Posterior cingulate gyrus (tissue), 11 donors: Measurements from ENCODE around the gene PEAK3.
A peak's percentile ranks its signal among the peaks of the same experiment; 100 is the strongest.
"Not testable (repeated sequence)": the region's sequence is repeated elsewhere in the genome, so short reads cannot be mapped to it uniquely, and the experiment has no call there.

Experiments used
- DNase-seq, 10 donors: peaks; one replicate each; pipeline versions ENCODE4 v3.0.0 to v3.0.0-alpha.2; 2020 to 2021; ENCODE audit warnings: mixed read lengths in 3 of 10
- intact Hi-C: fragments of 100-400 bp; cut with DNase I; formaldehyde crosslinking; loops from one replicate; pipeline ENCODE4 v1.15.1; 2023

PEAK3 gene

DNA sequence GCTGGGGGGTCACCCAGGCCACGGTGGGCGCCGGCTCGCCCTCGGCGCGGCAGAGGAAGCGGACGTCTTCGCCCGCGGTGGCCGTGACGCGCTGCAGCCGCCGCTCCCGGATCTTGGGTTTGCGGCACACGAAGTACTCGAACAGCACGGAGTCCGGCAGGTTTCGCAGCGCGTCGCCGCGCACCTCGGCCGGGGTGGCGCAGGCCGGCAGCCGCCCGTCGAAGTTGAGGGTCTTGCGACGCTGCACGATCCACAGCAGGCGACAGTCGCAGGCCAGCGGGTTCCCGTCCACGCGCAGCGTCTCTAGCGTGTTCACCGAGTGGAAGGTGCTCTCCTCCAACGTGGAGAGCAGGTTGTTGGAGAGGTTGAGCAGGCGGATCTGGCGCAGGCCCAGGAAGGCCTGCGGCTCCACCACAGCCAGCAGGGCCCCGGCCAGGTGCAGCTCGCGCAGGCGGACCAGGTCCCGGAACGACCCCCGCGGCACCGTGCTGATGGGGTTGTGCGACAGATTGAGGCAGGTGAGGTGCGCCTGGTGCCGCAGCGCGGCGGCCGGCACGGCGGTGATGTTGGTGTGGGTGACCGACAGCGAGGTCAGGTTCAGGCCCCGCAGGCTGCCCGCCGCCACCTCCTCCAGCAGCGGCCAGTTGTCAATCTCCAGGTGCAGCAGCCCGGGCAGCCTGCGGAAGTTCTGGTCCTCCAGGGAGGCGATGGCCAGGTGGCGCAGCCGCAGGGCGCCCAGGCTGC is 8.6 kb upstream of the PEAK3 start:
- no peak for DNase-seq
- intact Hi-C loops = no loop called here

DNA sequence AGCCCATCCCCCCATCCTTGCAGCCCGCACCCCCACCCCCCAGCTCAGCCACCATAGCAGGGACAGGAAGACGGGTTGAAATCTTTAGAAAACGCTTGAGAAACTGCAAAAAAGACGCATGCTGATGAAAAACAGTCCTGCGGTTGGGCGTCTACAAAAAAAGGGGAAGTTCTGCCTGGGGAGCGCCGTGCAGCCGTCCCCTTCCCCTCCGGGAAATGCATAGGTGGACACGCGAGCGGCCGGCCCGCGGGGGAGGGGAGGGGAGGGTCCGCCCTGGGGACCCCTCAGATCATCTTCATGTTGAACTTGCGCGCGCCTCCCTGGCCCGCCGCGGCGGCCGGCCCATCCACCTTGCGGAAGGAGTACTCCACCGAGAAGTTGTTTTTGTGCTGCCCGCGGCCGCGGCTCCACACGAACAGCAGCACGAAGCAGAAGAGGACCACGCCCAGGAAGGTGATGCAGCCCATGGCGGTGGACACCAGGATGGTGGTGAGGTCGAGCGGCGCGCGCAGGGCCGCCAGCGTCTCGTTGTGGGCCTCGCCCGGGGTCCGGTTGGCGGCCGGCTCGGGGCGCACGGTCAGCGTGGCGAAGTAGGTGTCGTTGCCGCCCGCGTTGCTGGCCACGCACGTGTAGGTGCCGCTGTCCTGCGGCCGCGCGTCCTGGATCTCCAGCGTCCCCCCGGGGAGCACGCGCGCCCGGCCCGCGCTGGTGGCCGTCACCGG is 7.9 kb upstream of the PEAK3 start:
- intact Hi-C loops = no loop called here
- DNase-seq = no peak

- DNase-seq = no peak
- intact Hi-C loops = no loop called here
These were observed 7.1 kb upstream of the PEAK3 start for GRCh38 chr19:2288818-2289713.

- DNase-seq = no peak
- intact Hi-C loops = no loop called here
These were observed 6.4 kb upstream of the PEAK3 start for GRCh38 chr19:2288338-2288817.

GRCh38 chr19:2287585-2288337 is 5.8 kb upstream of the PEAK3 start:
- intact Hi-C loops = no loop called here
- no peak for DNase-seq

GRCh38 chr19:2286402-2287140 is 4.6 kb upstream of the PEAK3 start:
- no peak for DNase-seq
- intact Hi-C loops = no loop called here

- DNase-seq = no peak
- intact Hi-C loops = no loop called here
These were observed 2.0 kb upstream of the PEAK3 start for GRCh38 chr19:2283835-2284507.

- intact Hi-C loops = no loop called here
- no peak for DNase-seq
These were observed 875 bp upstream of the PEAK3 start for GRCh38 chr19:2282862-2283237.

GRCh38 chr19:2281265-2282061 is 512 bp downstream of the PEAK3 start:
- intact Hi-C loops, DNase-seq: not testable (repeated sequence)

- intact Hi-C loops = no loop called here
- no peak for DNase-seq
These were observed 1.2 kb downstream of the PEAK3 start for GRCh38 chr19:2280633-2281264.

DNA sequence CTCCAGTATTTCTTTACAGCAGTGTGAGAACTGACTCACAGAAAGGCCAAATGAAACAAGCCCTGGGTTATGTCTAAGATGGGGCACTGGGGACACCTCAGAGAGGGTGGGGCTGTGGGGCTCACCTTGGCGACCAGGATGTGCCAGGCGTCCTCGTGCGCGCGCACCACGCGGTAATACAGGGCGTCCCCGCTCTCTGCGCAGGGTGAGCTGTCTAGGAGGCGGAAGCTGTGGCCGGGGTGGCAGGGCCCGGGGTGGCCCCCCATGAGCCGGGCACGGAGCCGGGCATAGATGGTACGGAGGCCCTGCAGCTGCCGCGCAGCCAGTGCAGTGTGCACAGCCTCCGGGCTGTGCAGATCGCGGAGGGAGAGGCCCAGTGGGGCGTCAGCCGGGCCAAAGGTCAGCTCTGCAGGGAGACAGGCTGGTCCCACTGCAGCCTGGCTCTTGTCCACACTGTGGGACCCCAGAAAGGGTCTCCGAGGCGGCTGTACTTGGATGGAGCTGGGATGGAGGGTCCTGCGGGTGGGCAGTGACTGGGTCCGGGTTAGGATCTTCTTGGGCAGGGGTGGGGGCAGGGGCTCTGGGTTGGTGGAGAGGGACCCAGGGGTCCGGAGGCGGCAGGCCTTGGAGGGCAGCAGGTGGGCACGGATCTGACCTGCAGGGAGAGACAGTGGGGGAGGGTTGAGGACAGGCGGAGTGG is 3.4 kb downstream of the PEAK3 start:
- DNase-seq = no peak
- intact Hi-C loops = loop anchor here (5.0 kb wide), 1 partner anchor 39 kb away; no protein-coding TSS in a partner anchor

- intact Hi-C loops = loop anchor here (5.0 kb wide), 1 partner anchor 40 kb away; no protein-coding TSS in a partner anchor
- DNase-seq = no peak
These were observed 4.8 kb downstream of the PEAK3 start for GRCh38 chr19:2277138-2277537.

GRCh38 chr19:2276429-2276986 is 5.5 kb downstream of the PEAK3 start:
- no peak for DNase-seq
- intact Hi-C loops = loop anchor here (5.0 kb wide), 1 partner anchor 41 kb away; no protein-coding TSS in a partner anchor

DNA sequence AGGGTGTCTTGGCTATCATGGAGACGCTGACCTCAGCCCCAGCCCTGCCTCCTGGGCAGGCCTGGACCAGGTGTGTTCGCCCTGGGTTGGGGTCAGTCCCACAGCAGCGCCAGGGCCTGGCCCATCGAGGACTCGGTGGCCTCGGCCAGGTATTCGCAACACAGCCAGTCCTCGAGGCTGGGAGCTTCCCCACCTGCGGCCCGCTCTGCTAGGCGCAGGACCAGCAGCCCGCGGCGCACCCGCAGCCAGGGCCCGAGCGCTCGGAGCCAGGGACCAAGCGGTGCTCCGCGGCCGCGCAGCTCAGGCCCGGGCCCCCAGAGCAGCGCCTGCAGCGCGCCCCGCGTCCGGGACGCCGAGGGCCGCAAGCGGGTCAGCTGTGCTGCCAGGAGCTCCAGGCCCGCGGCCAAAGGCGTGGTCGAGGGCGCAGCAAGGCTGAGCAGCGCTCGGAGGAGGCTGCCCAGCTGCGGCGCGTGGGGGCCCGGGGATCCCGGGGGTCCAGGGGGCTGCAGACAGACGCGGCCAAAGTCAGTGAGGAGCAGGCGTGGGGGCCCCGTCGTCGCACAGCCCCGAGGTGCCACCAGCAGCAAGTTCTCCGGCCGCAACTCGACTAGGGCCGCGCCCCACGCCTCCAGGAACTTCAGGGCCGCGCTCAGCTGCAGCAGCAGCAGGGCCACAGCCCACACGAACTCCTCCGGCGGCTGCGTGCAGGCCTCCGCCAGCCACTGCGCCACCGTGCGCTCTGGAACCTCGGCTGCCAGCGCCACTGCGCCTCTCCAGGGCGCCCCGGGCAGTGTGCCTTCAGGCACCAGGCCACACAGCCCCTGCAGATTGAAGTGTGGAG is 6.2 kb downstream of the PEAK3 start:
- intact Hi-C loops = loop anchor here (1.0 to 5.0 kb wide), 2 partner anchors 41 to 115 kb away; no protein-coding TSS in a partner anchor
- peak in 2 of 10 donors; percentile 28 to 90 for DNase-seq

DNA sequence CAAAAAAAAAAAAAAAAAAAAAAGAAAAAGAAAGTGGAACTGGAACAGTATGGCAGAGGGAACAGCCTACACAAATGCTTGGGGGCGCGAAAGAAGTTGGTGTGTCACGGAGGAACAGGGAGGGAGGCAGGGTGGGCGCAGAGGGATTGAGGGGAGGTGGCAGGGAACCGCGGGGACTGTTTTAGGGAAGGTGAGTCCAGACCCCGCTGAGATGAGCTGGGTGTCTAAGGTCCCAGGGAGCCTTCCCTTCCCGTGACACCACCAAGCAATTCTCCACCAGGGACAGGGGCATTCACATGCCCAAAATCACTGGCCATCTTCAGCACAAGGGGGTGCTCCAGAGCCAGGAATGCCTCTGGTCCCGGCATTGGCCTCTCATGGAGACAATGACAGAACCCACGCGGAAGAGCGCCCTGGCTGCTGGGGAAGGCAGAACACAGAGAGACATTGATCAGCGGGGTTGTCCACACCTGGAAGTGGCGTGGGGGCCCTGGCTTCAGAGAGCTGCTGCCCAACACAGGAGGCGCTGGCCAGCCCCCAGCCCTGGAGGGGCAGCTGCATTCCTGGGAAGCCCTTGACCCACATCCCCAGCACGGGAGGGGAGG is 6.9 kb downstream of the PEAK3 start:
- peak in 9 of 10 donors; percentile 60 to 95 (median 76) for DNase-seq
- intact Hi-C loops = loop anchor here (1.0 to 5.0 kb wide), 2 partner anchors 42 to 116 kb away; no protein-coding TSS in a partner anchor
